ENCODE data around the gene TDRD12. TPM values are rescaled to one million over a fixed set of nuclear protein-coding genes. Genes with fewer than 3 reads are reported as not detected.

The TDRD12 gene
- total and polyA plus RNA-seq, 7 donors, result 0.06 to 1.5 (median 0.28) TPM; not detected in 4

- Histone ChIP-seq H3K27me3 (no peaks in the 10 kb centered on the region), H3K9me3 (no peaks in the 10 kb centered on the region), H3K36me3 (no peaks in the 10 kb centered on the region), H3K27ac (no peak overlapping the region), H3K4me1 (no peaks in the 10 kb centered on the region), H3K4me3 (no peak overlapping the region)
- no peak for DNase-seq
- intact Hi-C loops (cut with DNase I), result no loop called here
- no peak for TF ChIP-seq POLR2AphosphoS5 (IDR thresholded peaks at IDR 0.05)
- no peak for TF ChIP-seq POLR2A (IDR thresholded peaks at IDR 0.05)
- no peak for TF ChIP-seq EP300 (IDR thresholded peaks at IDR 0.05)
- no peak for TF ChIP-seq CTCF (IDR thresholded peaks at IDR 0.05)
- WGBS, 2 donors, result 85 to 87% methylated on average over 11 of the region's 11 CpGs
Measured at GRCh38 chr19:32811151-32811550, 91.6 kb downstream of the TDRD12 start.

GRCh38 chr19:32812036-32812435 lies 92.5 kb downstream of the TDRD12 start:
- no peaks in the 10 kb centered on the region for H3K27me3 ChIP-seq
- DNase-seq, result no peak
- intact Hi-C loops (cut with DNase I), result no loop called here
- TF ChIP-seq EP300 (IDR thresholded peaks at IDR 0.05) (no peak), POLR2AphosphoS5 (IDR thresholded peaks at IDR 0.05) (no peak), CTCF (IDR thresholded peaks at IDR 0.05) (no peak), POLR2A (IDR thresholded peaks at IDR 0.05) (no peak)
- no peaks in the 10 kb centered on the region for H3K9me3 ChIP-seq
- H3K4me3 ChIP-seq, result no peak overlapping the region
- no peak overlapping the region for H3K27ac ChIP-seq
- 47 to 82% methylated on average over 10 of the region's 10 CpGs for WGBS, 2 donors
- no peaks in the 10 kb centered on the region for H3K36me3 ChIP-seq
- no peaks in the 10 kb centered on the region for H3K4me1 ChIP-seq

- Histone ChIP-seq H3K4me1 (no peaks in the 10 kb centered on the region), H3K27me3 (no peaks in the 10 kb centered on the region), H3K36me3 (no peaks in the 10 kb centered on the region), H3K27ac (no peak overlapping the region), H3K4me3 (no peak overlapping the region), H3K9me3 (no peaks in the 10 kb centered on the region)
- no peak for DNase-seq
- no peak for TF ChIP-seq POLR2A (IDR thresholded peaks at IDR 0.05)
- TF ChIP-seq EP300 (IDR thresholded peaks at IDR 0.05), result no peak
- WGBS, 2 donors, result 39 to 79% methylated on average over 3 of the region's 3 CpGs
- intact Hi-C loops (cut with DNase I), result no loop called here
Measured at GRCh38 chr19:32812571-32812970, 93.0 kb downstream of the TDRD12 start.

- Histone ChIP-seq H3K27ac (no peak overlapping the region), H3K36me3 (no peaks in the 10 kb centered on the region), H3K27me3 (no peaks in the 10 kb centered on the region), H3K4me3 (no peak overlapping the region), H3K4me1 (no peaks in the 10 kb centered on the region), H3K9me3 (no peaks in the 10 kb centered on the region)
- no peak for DNase-seq
- 57 to 58% methylated on average over 15 of the region's 15 CpGs for WGBS, 2 donors
- no peak for TF ChIP-seq POLR2AphosphoS5 (IDR thresholded peaks at IDR 0.05)
- no peak for TF ChIP-seq CTCF (IDR thresholded peaks at IDR 0.05)
- TF ChIP-seq POLR2A (IDR thresholded peaks at IDR 0.05), result no peak
- TF ChIP-seq EP300 (IDR thresholded peaks at IDR 0.05), result no peak
- intact Hi-C loops (cut with DNase I), result no loop called here
Measured at GRCh38 chr19:32813862-32814425, 94.4 kb downstream of the TDRD12 start.

GRCh38 chr19:32814624-32815023 lies 95.1 kb downstream of the TDRD12 start:
- no peaks in the 10 kb centered on the region for H3K36me3 ChIP-seq
- WGBS, 2 donors, result 76 to 78% methylated on average over 6 of the region's 6 CpGs
- no peak overlapping the region for H3K27ac ChIP-seq
- H3K9me3 ChIP-seq, result no peaks in the 10 kb centered on the region
- no peaks in the 10 kb centered on the region for H3K4me1 ChIP-seq
- DNase-seq, result no peak
- TF ChIP-seq CTCF (IDR thresholded peaks at IDR 0.05), result no peak
- TF ChIP-seq POLR2AphosphoS5 (IDR thresholded peaks at IDR 0.05), result no peak
- TF ChIP-seq POLR2A (IDR thresholded peaks at IDR 0.05), result no peak
- TF ChIP-seq EP300 (IDR thresholded peaks at IDR 0.05), result no peak
- no peak overlapping the region for H3K4me3 ChIP-seq
- intact Hi-C loops (cut with DNase I), result no loop called here
- H3K27me3 ChIP-seq, result no peaks in the 10 kb centered on the region

Measured in sigmoid colon (tissue), 7 donors.